Hypothalamus (tissue), 51 donors: ENCODE measurements around the gene PDIA2.
"Not testable (repeated sequence)": the region's sequence is repeated elsewhere in the genome, so short reads cannot be mapped to it uniquely, and the experiment has no call there.

Source experiments
- DNase-seq, 51 donors: peaks; one replicate each; lab custom pipeline; 2025; lab: John Stamatoyannopoulos, UW

The PDIA2 gene

GRCh38 chr16:322476-323143 is 39.6 kb downstream of the PDIA2 start:
- no peak for DNase-seq

GRCh38 chr16:324201-324450 is 41.2 kb downstream of the PDIA2 start:
- no peak for DNase-seq

GRCh38 chr16:324451-325334 is 41.7 kb downstream of the PDIA2 start:
- no peak for DNase-seq

GRCh38 chr16:325375-326145 is 42.6 kb downstream of the PDIA2 start:
- DNase-seq, result no peak

- no peak for DNase-seq
These were observed 47.8 kb downstream of the PDIA2 start for GRCh38 chr16:330741-331140.

GRCh38 chr16:331181-331814 is 48.3 kb downstream of the PDIA2 start:
- DNase-seq, result not testable (repeated sequence)

GRCh38 chr16:333406-334094 is 50.6 kb downstream of the PDIA2 start:
- no peak for DNase-seq

- DNase-seq, result not testable (repeated sequence)
These were observed 51.3 kb downstream of the PDIA2 start for GRCh38 chr16:334164-334832.

- DNase-seq, result not testable (repeated sequence)
These were observed 52.1 kb downstream of the PDIA2 start for GRCh38 chr16:334861-335632.

- DNase-seq, result no peak
These were observed 53.3 kb downstream of the PDIA2 start for GRCh38 chr16:336269-336668.
